Ishikawa (cell line): Measurements from ENCODE around the gene KCNB1.

Source experiments
- CEBPB ChIP-seq: IDR thresholded peaks from 2 replicates; pipeline ENCODE4 v1.6.1; 2012
- CREB1 ChIP-seq: IDR thresholded peaks from 2 replicates; pipeline ENCODE4 v1.6.1; 2012; ENCODE audit warnings: low read depth
- EGR1 ChIP-seq: IDR thresholded peaks from 2 replicates; pipeline ENCODE4 v1.6.1; 2012
- EP300 ChIP-seq: IDR thresholded peaks from 2 replicates; pipeline ENCODE4 v1.6.1; 2012; ENCODE audit warnings: borderline replicate concordance
- FOXM1 ChIP-seq: IDR thresholded peaks from 2 replicates; pipeline ENCODE4 v1.6.1; 2012; ENCODE audit warnings: low read depth, borderline replicate concordance
- NFIC ChIP-seq: IDR thresholded peaks from 2 replicates; pipeline ENCODE4 v1.6.1; 2012
- RAD21 ChIP-seq: IDR thresholded peaks from 2 replicates; pipeline ENCODE4 v1.6.1; 2012; ENCODE audit warnings: low read depth
- TAF1 ChIP-seq: IDR thresholded peaks from 2 replicates; pipeline ENCODE4 v1.6.1; 2012; ENCODE audit warnings: low read depth, mild to moderate bottlenecking
- TCF12 ChIP-seq: IDR thresholded peaks from 2 replicates; pipeline ENCODE4 v1.6.1; 2012; ENCODE audit warnings: low read depth
- TEAD4 ChIP-seq: IDR thresholded peaks from 2 replicates; pipeline ENCODE4 v1.6.1; 2012
- YY1 ChIP-seq: IDR thresholded peaks from 2 replicates; pipeline ENCODE4 v1.6.1; 2012; ENCODE audit warnings: low read depth
- ZBTB7A ChIP-seq: IDR thresholded peaks from 2 replicates; pipeline ENCODE4 v1.6.1; 2012; ENCODE audit warnings: low read depth
- TF ChIP-seq, protein P1 (sequence below): IDR thresholded peaks from 2 replicates; pipeline ENCODE4 v1.6.1; 2012
- TF ChIP-seq, protein P2 (sequence below): IDR thresholded peaks from 2 replicates; pipeline ENCODE4 v1.6.1; 2012; ENCODE audit warnings: low read depth, mild to moderate bottlenecking
- TF ChIP-seq, protein P3 (sequence below): IDR thresholded peaks from 2 replicates; pipeline ENCODE4 v1.6.1; 2012

KCNB1 gene

DNA sequence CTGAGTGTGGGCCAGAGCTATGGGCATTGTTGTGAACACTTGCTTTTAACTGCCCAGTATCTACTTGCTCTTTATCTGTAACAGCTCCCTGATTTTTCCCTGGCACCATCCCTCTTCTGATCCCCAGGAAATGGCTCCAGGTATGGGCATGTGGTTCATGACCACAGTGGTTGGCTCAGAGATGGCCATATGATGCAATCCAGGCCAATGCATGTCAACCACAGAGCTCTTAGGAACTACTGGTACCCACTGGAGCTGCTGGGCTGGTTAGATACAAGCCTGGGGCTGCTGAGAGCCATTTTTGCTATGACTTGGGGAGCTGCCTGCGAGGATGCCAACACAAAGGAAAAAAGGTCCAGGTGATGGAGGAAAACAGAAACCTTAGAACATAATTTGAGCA lies 55.6 kb downstream of the KCNB1 start:
- TF ChIP-seq NFIC: no peak
- no peak for TF ChIP-seq TEAD4
- TF ChIP-seq TAF1: no peak
- TF ChIP-seq, protein P1, sequence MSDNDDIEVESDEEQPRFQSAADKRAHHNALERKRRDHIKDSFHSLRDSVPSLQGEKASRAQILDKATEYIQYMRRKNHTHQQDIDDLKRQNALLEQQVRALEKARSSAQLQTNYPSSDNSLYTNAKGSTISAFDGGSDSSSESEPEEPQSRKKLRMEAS: no peak
- no peak for TF ChIP-seq YY1
- TF ChIP-seq FOXM1: no peak

DNA sequence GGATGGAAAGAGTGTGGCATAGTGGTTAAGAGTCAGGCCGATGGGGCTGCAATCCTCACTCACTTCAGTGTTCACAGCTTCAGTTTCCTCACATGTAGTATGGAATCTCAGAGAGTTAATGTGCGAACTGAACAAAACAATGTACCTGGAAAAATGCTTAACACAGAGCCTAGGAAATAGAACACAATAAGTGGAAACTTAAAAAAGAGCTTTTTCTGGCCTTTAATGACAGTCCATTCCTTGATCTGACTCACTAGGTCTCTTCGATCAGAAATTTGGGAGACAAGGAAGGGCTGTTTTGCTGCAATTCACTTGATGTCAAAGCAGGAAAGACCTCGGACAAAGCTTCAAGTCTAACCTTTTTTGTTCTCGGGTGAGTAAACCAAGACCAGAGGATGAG lies 56.1 kb downstream of the KCNB1 start:
- no peak for TF ChIP-seq FOXM1
- TF ChIP-seq, protein P2, sequence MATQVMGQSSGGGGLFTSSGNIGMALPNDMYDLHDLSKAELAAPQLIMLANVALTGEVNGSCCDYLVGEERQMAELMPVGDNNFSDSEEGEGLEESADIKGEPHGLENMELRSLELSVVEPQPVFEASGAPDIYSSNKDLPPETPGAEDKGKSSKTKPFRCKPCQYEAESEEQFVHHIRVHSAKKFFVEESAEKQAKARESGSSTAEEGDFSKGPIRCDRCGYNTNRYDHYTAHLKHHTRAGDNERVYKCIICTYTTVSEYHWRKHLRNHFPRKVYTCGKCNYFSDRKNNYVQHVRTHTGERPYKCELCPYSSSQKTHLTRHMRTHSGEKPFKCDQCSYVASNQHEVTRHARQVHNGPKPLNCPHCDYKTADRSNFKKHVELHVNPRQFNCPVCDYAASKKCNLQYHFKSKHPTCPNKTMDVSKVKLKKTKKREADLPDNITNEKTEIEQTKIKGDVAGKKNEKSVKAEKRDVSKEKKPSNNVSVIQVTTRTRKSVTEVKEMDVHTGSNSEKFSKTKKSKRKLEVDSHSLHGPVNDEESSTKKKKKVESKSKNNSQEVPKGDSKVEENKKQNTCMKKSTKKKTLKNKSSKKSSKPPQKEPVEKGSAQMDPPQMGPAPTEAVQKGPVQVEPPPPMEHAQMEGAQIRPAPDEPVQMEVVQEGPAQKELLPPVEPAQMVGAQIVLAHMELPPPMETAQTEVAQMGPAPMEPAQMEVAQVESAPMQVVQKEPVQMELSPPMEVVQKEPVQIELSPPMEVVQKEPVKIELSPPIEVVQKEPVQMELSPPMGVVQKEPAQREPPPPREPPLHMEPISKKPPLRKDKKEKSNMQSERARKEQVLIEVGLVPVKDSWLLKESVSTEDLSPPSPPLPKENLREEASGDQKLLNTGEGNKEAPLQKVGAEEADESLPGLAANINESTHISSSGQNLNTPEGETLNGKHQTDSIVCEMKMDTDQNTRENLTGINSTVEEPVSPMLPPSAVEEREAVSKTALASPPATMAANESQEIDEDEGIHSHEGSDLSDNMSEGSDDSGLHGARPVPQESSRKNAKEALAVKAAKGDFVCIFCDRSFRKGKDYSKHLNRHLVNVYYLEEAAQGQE: no peak

DNA sequence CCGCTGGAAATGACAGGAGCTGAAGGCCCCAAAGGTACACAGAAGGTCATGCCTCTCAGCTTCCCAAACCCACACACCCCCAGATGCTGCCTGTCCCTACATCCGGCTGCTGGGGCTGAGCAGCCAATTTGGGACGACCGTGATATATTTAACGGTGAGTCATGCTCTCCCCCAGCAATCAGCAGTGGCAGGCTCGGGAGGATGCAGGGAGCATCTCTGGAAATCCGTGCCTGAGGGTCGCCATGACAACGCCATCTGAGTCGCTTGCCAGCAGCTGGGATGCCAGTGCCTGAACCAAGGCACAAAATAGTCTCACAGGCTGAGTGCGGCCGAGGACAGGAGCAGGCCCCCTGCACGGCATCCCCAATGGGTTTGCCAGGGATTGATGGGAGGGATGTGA lies 57.9 kb downstream of the KCNB1 start:
- no peak for TF ChIP-seq YY1
- TF ChIP-seq TCF12: no peak
- no peak for TF ChIP-seq ZBTB7A
- TF ChIP-seq, protein P1: no peak
- no peak for TF ChIP-seq RAD21
- no peak for TF ChIP-seq TAF1
- no peak for TF ChIP-seq CREB1
- no peak for TF ChIP-seq TEAD4
- TF ChIP-seq EP300: no peak
- TF ChIP-seq NFIC: no peak
- TF ChIP-seq, protein P3, sequence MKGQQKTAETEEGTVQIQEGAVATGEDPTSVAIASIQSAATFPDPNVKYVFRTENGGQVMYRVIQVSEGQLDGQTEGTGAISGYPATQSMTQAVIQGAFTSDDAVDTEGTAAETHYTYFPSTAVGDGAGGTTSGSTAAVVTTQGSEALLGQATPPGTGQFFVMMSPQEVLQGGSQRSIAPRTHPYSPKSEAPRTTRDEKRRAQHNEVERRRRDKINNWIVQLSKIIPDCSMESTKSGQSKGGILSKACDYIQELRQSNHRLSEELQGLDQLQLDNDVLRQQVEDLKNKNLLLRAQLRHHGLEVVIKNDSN: no peak
- TF ChIP-seq, protein P2: no peak
- TF ChIP-seq EGR1: no peak
- no peak for TF ChIP-seq FOXM1
- no peak for TF ChIP-seq CEBPB

DNA sequence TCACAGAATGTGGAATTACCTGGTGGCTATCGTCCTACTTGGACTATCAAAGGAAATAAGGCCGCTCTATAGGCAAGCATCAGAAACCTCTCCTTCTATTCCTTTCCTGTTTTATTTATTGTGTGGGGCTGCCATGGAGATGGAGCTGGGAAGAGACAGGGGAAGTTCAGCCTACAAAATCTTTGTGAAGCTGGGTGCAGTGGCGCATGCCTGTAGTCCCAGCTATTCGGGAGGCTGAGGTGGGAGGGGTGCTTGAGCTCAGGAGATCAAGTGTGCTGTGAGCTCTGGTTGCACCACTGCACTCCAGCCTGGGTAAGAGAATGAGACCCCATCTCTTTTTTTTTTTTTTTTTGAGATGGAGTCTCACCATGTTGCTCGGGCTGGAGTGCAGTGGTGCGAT lies 60.3 kb downstream of the KCNB1 start:
- TF ChIP-seq CREB1 (no peak), CEBPB (no peak), TAF1 (no peak), EP300 (no peak), TCF12 (no peak)

DNA sequence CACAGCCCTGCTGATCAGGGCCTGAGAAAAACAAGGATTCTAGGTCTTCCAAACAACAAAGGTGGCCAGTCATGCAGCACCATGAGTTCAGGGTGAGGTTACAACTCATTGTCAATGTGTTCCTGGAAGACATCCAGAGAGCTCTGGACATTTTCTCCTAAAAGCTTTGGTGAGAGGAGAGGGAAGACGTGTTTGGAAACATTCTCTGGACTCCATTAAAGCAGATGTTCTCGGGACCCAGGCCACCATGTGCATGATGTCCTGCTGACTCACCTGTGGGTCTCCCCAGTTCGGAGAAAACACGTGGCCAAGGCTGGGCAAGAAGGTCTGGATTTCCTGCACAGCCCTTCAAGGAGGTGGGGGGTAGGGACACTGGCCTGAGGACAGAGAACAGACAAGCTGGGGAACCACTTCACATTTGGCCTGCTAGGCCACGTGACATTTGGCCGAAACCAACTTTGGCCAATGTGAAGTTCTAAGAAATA lies 61.6 kb downstream of the KCNB1 start:
- TF ChIP-seq FOXM1 (no peak), ZBTB7A (no peak), RAD21 (no peak), TAF1 (no peak), NFIC (no peak), CEBPB (no peak), EGR1 (no peak), CREB1 (no peak), YY1 (no peak), TEAD4 (no peak), TCF12 (no peak), EP300 (no peak)
- TF ChIP-seq, protein P1: no peak
- TF ChIP-seq, protein P2: no peak
- TF ChIP-seq, protein P3: no peak
